Left renal cortex interstitium (tissue), 4 donors: Measurements from ENCODE around the gene KIF5B. TPM values are rescaled to one million over a fixed set of nuclear protein-coding genes. Genes with fewer than 3 reads are reported as not detected.
"Not testable (repeated sequence)": the region's sequence is repeated elsewhere in the genome, so short reads cannot be mapped to it uniquely, and the experiment has no call there.

Experiments used
- DNase-seq, 4 donors: peaks; one replicate each; pipeline ENCODE4 v3.0.0-alpha.2; 2013; ENCODE audit warnings: low read depth in 4 of 4, low spot score in 2 of 4, missing footprints in 1 of 4
- polyA plus RNA-seq, 4 donors: library from polyadenylated mRNA; unstranded; fragments of 120-200 nt; gene quantifications; one replicate each; pipeline ENCODE4 v1.2.1, GENCODE V29; 2013; ENCODE audit not compliant: insufficient read length in 4 of 4

KIF5B gene
- polyA plus RNA-seq, 4 donors: 130 to 170 (median 141) TPM

GRCh38 chr10:32023264-32023663 is 33.0 kb downstream of the KIF5B start:
- DNase-seq: no peak

DNA sequence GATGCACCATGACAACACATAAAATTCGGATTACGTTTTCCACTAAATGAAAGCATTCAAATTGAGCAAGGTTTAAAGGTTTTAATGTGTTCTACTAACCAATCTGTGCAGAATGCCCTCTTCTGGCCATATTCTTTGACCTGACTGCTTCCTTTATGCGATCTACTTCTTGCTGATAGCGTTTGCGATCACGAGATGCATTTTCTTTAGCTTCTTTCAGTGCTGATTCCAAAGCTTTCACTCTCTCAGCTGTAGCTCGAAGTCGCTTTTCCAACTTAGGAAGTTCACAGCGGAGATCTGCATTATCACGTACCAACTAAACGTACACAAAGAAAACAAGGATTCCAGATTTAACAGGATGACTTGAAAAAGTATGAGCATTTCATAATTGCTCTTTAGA is 39.2 kb downstream of the KIF5B start:
- no peak for DNase-seq

GRCh38 chr10:32015386-32015785 is 40.8 kb downstream of the KIF5B start:
- DNase-seq: no peak

GRCh38 chr10:32007026-32007425 is 49.2 kb downstream of the KIF5B start:
- no peak for DNase-seq

DNA sequence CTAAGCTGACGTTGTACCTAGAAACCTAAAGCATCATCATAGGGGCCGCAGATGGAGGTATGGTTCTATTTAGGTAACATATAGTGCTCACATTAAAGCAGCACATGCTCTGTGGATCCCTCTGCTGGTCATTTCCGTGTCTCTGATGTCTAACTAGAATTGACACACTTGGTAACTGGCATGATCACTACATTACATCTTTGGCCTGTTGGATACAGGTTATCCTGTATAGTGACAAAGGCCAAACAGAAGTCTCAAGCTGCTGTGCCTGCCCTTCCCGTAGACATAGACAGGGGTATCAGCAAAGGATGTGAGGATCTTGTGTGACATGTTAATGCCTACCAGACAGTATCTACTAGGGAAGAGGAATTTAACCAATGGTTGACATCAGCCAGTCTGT is 51.2 kb downstream of the KIF5B start:
- peak in 1 of 4 donors; percentile 7 for DNase-seq

DNA sequence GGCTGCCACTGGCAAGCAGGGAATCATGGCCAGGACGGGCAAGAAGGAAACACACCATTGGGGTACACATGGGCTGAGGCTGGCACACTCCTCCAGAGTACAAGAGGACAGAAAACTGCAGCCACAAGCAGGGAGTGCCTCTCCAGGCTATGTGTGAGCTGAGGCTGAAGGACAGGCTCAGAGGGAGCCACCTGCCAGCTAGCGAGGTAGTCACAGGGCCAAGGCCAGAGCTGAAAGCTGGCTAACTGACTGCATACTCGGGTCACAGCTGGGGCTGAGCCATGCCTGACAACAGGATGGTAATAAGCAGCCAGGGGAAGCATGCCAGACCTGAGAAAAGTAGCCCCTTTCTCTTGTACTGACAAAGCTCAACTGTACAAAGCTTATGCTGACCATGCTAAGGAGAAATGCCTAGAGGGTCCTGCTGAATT is 52.0 kb downstream of the KIF5B start:
- no peak for DNase-seq

DNA sequence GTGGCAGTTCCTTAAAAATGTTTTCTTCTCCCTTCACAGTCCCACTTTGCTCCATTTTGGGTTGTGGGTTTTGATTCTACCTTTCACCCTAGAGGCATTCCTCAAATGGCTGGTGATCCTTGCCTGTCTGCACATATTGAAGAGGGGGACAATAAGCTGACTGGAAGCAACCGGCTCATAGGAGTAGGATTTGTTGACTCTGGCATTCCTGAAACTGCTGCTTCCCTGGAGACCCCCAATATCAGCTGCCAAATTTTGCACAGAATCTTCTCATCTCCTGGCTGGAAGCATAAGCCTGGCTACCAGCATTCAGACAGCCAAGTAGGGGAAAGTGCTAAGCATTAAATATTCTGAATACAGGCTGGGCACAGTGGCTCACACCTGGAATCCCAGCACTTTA is 53.7 kb downstream of the KIF5B start:
- no peak for DNase-seq

DNA sequence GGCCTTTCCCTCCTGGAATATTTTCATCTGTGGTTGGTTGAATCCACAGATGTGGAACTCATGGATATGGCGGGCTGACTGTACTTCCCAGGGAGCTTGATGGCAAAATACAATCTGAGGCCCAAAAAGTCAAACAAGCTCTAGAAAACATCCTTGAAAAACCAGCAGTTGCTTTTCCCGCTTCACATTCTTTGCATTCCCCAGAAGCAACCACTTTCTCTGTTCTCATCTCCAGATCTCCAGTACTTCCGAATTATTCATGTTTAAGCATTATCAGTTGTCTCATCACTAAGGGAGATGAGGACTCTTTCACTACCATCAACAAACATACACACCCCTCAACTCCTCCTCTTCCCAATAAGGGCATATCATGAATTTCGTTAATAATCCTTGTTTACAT is 55.3 kb downstream of the KIF5B start:
- DNase-seq: no peak

- no peak for DNase-seq
Measured at GRCh38 chr10:31999836-32000235, 56.4 kb downstream of the KIF5B start.

DNA sequence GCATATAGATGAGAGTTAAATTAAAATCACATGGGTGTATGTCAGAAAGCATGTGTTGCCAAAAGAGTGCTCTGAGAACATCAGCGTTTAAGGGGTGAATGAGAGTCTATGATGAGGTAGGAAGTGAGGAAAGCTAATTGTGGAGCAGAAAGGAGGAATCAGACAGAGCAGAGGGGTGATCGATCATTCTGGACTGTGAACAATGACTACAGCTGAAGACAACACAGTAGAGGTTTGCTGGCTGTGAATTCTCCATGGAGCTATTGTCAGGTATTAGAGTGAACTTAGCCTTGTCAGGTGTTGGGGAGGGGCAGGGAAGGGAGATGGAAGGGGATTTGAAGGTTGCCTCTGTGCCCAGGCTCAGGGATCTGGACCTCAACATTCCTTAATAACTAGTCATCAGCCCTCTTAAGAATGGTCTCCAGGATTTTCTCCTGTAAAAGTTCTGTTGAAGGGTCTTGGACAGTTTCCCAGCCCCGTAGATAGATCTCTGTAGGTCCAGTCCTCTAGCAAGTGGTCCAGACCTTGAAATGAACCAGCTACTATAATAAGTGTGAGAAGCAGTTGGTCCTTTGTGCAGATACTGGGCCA is 57.1 kb downstream of the KIF5B start:
- DNase-seq: no peak

- no peak for DNase-seq
Measured at GRCh38 chr10:31994926-31995325, 61.3 kb downstream of the KIF5B start.

DNA sequence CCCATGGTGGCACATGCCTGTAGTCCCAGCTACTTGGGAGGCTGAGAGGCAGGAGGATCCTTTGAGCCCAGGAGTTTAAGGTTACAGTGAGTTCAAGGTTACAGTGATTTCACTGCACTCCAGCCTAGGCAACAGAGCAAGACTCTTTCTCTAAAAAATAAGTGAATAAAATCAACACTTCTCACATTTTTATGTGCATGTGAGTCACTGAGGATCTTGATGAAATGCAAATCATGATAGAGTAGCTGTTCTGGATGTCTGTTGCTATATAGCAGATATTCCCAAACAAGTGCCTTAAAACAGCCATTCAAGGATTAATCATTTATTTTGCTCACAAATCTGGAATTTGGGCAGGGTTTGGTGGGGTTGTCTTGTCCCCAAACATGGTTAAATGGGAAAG is 65.3 kb downstream of the KIF5B start:
- no peak for DNase-seq

DNA sequence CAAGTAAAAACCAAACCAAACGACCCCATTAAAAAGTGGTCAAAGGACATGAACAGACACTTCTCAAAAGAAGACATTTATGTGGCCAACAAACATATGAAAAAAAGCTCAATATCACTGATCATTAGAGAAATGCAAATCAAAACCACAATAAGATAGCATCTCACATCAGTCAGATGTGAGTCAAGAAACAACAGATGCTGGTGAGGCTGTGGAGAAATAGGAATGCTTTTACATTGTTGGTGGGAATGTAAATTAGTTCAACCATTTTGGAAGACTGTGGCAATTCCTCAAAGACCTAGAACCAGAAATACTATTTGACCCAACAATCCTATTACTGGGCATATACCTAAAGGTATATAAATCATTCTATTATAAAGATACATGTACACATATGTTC is 68.4 kb downstream of the KIF5B start:
- DNase-seq: not testable (repeated sequence)

DNA sequence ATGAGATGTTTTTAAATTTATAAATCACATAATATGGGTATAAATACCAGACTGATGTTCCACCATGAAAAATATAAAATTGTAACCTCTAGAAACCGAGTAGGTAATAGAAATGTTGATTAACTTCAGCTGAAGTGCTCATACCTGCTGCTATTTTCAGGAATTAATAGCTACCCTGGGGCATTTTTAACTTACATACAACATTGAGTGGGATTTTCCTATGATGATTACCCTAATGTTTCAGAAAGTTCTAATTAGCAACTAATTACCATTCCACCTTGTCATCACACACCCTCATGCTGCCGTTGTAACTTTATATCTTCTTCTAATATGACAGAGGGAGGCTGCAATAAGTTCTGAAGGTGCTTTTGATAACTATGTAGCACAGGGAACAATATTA is 74.1 kb downstream of the KIF5B start:
- DNase-seq: no peak

DNA sequence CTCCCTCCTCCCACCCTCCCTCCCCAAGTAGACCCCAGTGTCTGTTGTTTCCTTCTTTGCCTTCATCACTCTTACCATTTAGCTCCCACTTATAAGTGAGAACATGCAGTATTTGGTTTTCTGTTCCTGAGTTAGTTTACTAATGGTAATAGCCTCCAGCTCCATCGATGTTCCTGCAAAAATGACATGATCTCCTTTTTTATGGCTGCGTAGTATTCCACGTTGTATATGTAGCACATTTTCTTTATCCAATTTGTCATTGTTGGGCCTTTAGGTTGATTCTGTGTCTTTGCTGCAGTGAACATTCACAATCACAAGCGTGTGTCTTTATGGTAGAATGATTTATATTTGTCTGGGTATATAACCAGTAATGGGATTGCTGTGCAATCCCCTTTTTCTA is 75.8 kb downstream of the KIF5B start:
- DNase-seq: no peak

DNA sequence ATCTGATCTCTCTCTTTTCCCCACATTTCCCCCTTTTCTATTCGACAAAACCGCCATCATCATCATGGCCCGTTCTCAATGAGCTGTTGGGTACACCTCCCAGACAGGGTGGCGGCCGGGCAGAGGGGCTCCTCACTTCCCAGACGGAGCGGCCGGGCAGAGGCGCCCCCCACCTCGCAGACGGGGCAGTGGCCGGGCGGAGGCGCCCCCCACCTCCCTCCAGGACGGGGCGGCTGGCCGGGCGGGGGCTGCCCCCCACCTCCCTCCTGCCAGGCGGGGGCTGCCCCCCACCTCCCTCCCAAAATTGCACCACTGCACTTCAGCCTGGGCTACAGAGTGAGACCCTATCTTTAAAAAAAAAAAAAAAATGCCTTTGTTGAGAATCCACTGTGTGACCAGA is 77.2 kb downstream of the KIF5B start:
- DNase-seq: not testable (repeated sequence)

GRCh38 chr10:31978156-31978483 is 78.1 kb downstream of the KIF5B start:
- no peak for DNase-seq

GRCh38 chr10:31977440-31978155 is 78.6 kb downstream of the KIF5B start:
- no peak for DNase-seq

GRCh38 chr10:31975157-31975765 is 81.0 kb downstream of the KIF5B start:
- no peak for DNase-seq

DNA sequence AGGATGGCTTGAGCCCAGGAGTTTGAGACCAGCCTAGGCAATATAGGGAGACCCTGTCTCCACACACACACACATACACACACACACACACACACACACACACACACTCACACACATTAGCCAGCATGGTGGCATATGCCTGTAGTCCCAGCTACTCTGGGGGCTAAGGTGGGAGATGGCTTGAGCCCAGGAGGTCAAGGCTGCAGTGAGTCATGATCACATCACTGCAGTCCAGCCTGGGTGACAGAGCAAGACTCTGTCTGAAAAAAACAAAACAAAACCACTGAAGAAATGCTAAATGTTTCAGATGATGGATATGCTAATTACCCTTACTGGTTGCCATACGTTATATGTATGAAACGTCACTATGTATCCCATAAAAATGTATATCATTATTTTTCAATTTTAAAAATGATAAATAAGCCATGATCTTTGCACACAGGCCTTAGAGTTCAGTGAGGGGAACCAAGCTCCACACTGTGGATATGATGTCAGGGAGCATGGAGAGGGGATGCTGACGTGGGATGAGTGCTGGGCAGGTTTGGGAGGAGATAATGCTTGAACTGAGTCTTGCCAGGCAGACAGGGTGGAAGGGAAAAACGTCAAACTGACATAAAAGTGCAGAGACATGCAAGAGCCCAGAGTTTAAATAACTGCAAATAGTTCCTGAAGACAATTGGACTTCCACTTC is 81.6 kb downstream of the KIF5B start:
- DNase-seq: no peak

- no peak for DNase-seq
Measured at GRCh38 chr10:31972519-31973041, 83.6 kb downstream of the KIF5B start.
